SK-N-MC (cell line): ENCODE data around the gene SLC24A5.
A peak's percentile ranks its signal among the peaks of the same experiment; 100 is the strongest.

Experiments
- DNase-seq: peaks from one replicate; pipeline ENCODE4 v3.0.0-alpha.2; 2011; ENCODE audit warnings: low read depth, low spot score
- H3K27ac ChIP-seq: fragments of 200-600 bp; sonication (generic); 2 replicates; pipeline ENCODE4 v1.5.1; 2016; ENCODE audit warnings: mixed run types
- H3K36me3 ChIP-seq: fragments of 200-600 bp; sonication (generic); 2 replicates; pipeline ENCODE4 v1.6.1; 2017; ENCODE audit warnings: antibody characterized with exemption, low read length, mixed read lengths; ENCODE audit not compliant: insufficient read depth
- H3K4me3 ChIP-seq: fragments of 200-600 bp; sonication (generic); 2 replicates; pipeline ENCODE4 v1.5.1; 2016
- H3K9ac ChIP-seq: fragments of 200-600 bp; sonication (generic); 2 replicates; pipeline ENCODE4 v1.8.0; 2017; ENCODE audit warnings: mixed run types, mixed read lengths; ENCODE audit not compliant: insufficient read length
- H3K9me3 ChIP-seq: fragments of 200-600 bp; sonication (generic); 2 replicates; pipeline ENCODE4 v1.6.1; 2017; ENCODE audit warnings: low read depth, mild to moderate bottlenecking, antibody characterized with exemption, low read length, moderate library complexity, mixed read lengths
- EZH2 ChIP-seq: fragments of 200-600 bp; sonication (generic); IDR thresholded peaks from one replicate; pipeline ENCODE4 v1.6.1; 2017; ENCODE audit warnings: antibody characterized with exemption
- FOXP2 ChIP-seq: optimal IDR thresholded peaks from 2 replicates; pipeline ENCODE3; 2011; ENCODE audit warnings: mild to moderate bottlenecking, moderate library complexity; ENCODE audit not compliant: insufficient read depth; ENCODE audit errors: extremely low read length, control extremely low read depth
- POLR2AphosphoS5 ChIP-seq: IDR thresholded peaks from 2 replicates; pipeline ENCODE4 v1.6.1; 2012; ENCODE audit warnings: mild to moderate bottlenecking, low read depth, low read length, borderline replicate concordance

Gene SLC24A5

GRCh38 chr15:48132874-48133273, 12.1 kb downstream of the SLC24A5 start:
- Histone ChIP-seq H3K27ac (no peak overlapping the region), H3K9ac (no peak overlapping the region), H3K4me3 (no peak overlapping the region), H3K9me3 (no peaks in the 10 kb centered on the region), H3K36me3 (no peaks in the 10 kb centered on the region)
- TF ChIP-seq EZH2: no peak
- TF ChIP-seq POLR2AphosphoS5: no peak
- TF ChIP-seq FOXP2: no peak
- DNase-seq: no peak

DNA sequence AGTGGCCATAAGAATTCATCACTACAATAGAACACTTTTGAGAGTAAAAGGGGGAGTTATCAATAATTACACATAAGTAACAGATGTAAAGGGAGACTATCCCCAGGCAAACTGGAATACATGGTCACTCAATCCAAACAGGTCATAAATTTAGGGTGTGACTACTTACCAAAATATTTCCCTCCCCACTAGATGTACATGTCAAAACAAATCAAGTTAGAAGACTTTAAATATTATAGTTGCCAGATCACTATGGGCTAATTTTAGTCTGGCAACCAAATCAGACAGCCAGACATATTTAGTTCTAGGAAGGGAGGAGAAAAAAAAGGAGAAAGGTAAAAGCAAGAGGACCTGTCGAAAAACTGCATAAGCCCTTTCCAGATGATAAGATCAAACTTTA, 23.1 kb downstream of the SLC24A5 start:
- Histone ChIP-seq H3K36me3 (peaks cover 33% of the 10 kb centered on the region), H3K9ac (no peak overlapping the region), H3K27ac (no peak overlapping the region), H3K4me3 (no peak overlapping the region), H3K9me3 (no peaks in the 10 kb centered on the region)
- TF ChIP-seq EZH2 (no peak), POLR2AphosphoS5 (no peak), FOXP2 (no peak)
- no peak for DNase-seq

- Histone ChIP-seq H3K9me3 (no peaks in the 10 kb centered on the region), H3K4me3 (no peak overlapping the region), H3K9ac (no peak overlapping the region), H3K27ac (no peak overlapping the region), H3K36me3 (peaks cover 33% of the 10 kb centered on the region)
- DNase-seq: no peak
- TF ChIP-seq EZH2 (no peak), FOXP2 (no peak), POLR2AphosphoS5 (no peak)
Observed at GRCh38 chr15:48144889-48145288, 24.1 kb downstream of the SLC24A5 start.

- Histone ChIP-seq H3K4me3 (no peak overlapping the region), H3K9me3 (no peaks in the 10 kb centered on the region), H3K36me3 (peaks cover 34% of the 10 kb centered on the region), H3K27ac (no peak overlapping the region), H3K9ac (no peak overlapping the region)
- TF ChIP-seq FOXP2: no peak
- TF ChIP-seq EZH2: no peak
- no peak for TF ChIP-seq POLR2AphosphoS5
- no peak for DNase-seq
Observed at GRCh38 chr15:48145923-48146322, 25.1 kb downstream of the SLC24A5 start.

GRCh38 chr15:48147358-48147757, 26.6 kb downstream of the SLC24A5 start:
- peaks cover 38% of the 10 kb centered on the region for H3K36me3 ChIP-seq
- TF ChIP-seq POLR2AphosphoS5 (no peak), FOXP2 (no peak), EZH2 (no peak)
- H3K9ac ChIP-seq: no peak overlapping the region
- H3K4me3 ChIP-seq: no peak overlapping the region
- H3K9me3 ChIP-seq: no peaks in the 10 kb centered on the region
- no peak for DNase-seq
- H3K27ac ChIP-seq: no peak overlapping the region

DNA sequence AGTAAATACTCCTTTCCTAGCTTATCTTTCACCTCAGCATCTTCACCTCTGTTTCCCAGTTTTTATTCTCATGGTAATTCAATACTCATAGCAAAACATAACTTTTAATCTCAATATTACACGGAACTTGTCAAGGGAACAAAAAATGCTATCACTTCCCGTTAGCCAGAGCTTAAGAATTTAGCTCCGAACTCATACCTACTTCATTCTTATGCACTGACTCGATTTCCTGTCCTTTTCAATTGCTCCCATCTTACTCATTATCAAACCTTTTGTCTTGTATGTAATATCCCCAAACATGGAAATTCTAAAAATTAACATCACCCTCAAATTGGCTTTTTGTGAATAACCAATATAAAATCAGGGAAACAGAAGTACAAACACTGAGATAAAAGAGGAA, 29.1 kb downstream of the SLC24A5 start:
- H3K9me3 ChIP-seq: no peaks in the 10 kb centered on the region
- no peak overlapping the region for H3K27ac ChIP-seq
- no peak overlapping the region for H3K9ac ChIP-seq
- DNase-seq: no peak
- peaks cover 51% of the 10 kb centered on the region for H3K36me3 ChIP-seq
- TF ChIP-seq POLR2AphosphoS5 (no peak), EZH2 (no peak), FOXP2 (no peak)
- no peak overlapping the region for H3K4me3 ChIP-seq

DNA sequence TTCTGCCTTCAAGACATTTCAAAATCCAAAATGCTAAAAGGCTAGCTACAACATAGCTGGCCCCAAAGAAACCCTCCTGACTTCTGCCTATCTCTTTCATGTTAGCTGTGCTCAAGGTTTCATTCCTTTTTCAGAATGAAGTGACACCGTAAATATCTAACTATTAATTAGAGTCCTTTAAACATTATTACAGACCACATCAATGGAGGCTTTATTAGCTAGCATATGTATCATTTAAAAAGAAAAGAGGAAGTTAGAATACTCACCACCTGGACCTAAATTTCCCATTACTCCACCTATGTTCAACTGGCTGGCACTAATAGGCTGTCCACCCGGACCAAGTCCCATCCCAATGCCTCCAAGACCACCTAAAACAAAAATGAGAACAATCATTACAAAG, 32.7 kb downstream of the SLC24A5 start:
- TF ChIP-seq EZH2: no peak
- TF ChIP-seq POLR2AphosphoS5: no peak
- DNase-seq: no peak
- Histone ChIP-seq H3K27ac (no peak overlapping the region), H3K4me3 (no peak overlapping the region), H3K9ac (no peak overlapping the region), H3K36me3 (peaks cover 45% of the 10 kb centered on the region), H3K9me3 (no peaks in the 10 kb centered on the region)

- Histone ChIP-seq H3K4me3 (no peak overlapping the region), H3K9ac (no peak overlapping the region), H3K36me3 (peaks cover 42% of the 10 kb centered on the region), H3K9me3 (no peaks in the 10 kb centered on the region), H3K27ac (0 out of 2 replicates have a peak overlapping the region, but pooled peaks have one; percentile 1)
- TF ChIP-seq FOXP2 (no peak), EZH2 (no peak), POLR2AphosphoS5 (no peak)
- no peak for DNase-seq
Observed at GRCh38 chr15:48168616-48169015, 47.8 kb downstream of the SLC24A5 start.

DNA sequence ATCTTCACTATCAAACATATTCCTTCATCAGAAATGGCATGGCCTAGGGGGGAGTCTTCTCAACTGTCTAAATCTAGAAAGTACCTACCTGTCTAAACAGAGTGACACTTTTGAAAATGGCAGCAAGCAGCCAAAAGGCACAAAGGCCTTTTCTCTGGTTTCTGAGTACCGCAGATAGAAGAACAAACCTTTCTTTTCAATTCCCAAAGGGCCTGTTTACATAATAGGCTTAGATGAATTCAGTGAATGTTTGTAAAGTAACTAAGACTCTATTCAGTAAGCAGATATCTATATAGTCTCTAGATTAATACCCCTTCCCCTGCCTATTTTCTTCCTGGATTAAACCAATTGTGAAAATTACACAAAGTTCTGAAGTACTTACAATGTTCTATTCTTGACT, 50.2 kb downstream of the SLC24A5 start:
- Histone ChIP-seq H3K9ac (no peak overlapping the region), H3K27ac (no peak overlapping the region), H3K4me3 (no peak overlapping the region), H3K36me3 (peaks cover 36% of the 10 kb centered on the region), H3K9me3 (no peaks in the 10 kb centered on the region)
- TF ChIP-seq EZH2 (no peak), FOXP2 (no peak), POLR2AphosphoS5 (no peak)
- DNase-seq: no peak

DNA sequence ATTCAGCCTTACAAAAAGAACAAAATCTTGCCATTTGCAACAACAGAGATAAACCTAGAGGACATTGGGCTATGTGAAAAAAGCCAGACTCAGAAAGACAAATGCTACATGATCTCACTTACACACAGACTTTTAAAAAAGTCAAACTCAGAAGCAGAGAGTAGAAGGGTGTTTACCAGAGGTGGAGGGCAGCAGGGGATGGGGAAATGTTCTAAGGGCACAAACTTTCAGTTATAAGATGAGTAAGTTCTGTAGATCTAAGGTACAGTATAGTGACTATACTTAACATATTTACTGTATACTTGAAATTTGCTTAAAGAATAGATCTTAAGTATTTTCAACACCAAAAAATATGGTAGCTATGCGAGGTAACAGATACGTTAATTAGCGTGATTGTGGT, 54.3 kb downstream of the SLC24A5 start:
- Histone ChIP-seq H3K4me3 (no peak overlapping the region), H3K27ac (no peak overlapping the region), H3K9ac (no peak overlapping the region), H3K36me3 (peaks cover 15% of the 10 kb centered on the region), H3K9me3 (no peaks in the 10 kb centered on the region)
- no peak for DNase-seq
- TF ChIP-seq FOXP2 (no peak), POLR2AphosphoS5 (no peak), EZH2 (no peak)
